Neural progenitor cell (in vitro differentiated cells): Measurements from ENCODE around the gene POLDIP2. TPM values are rescaled to one million over a fixed set of nuclear protein-coding genes. Genes with fewer than 3 reads are reported as not detected.

ENCODE experiments used
- DNase-seq: peaks from one replicate; pipeline ENCODE4 v3.0.0-alpha.2; 2016; ENCODE audit warnings: low spot score
- H2AFZ ChIP-seq: fragments of 200-600 bp; sonication (generic); replicated peaks from 2 replicates; pipeline ENCODE4 v1.6.1; 2016; ENCODE audit warnings: antibody characterized with exemption
- H3F3A ChIP-seq: fragments of 200-600 bp; sonication (generic); 2 replicates; pipeline ENCODE4 v1.6.1; 2016; ENCODE audit warnings: antibody characterized with exemption, low read depth
- H3K27ac ChIP-seq: fragments of 200-600 bp; sonication (generic); 2 replicates; pipeline ENCODE4 v1.5.1; 2016; ENCODE audit warnings: mild to moderate bottlenecking
- H3K27me3 ChIP-seq: fragments of 200-600 bp; sonication (generic); 2 replicates; pipeline ENCODE4 v1.6.1; 2016; ENCODE audit warnings: mild to moderate bottlenecking, moderate library complexity
- H3K36me3 ChIP-seq: fragments of 200-600 bp; sonication (generic); 2 replicates; pipeline ENCODE4 v1.5.1; 2016
- H3K4me1 ChIP-seq: fragments of 200-600 bp; sonication (generic); 2 replicates; pipeline ENCODE4 v1.6.1; 2016; ENCODE audit warnings: mixed run types
- H3K4me2 ChIP-seq: fragments of 200-600 bp; sonication (generic); 2 replicates; pipeline ENCODE4 v1.6.1; 2016
- H3K4me3 ChIP-seq: fragments of 200-600 bp; sonication (generic); 2 replicates; pipeline ENCODE4 v1.5.1; 2016
- H3K79me2 ChIP-seq: fragments of 200-600 bp; sonication (generic); 2 replicates; pipeline ENCODE4 v1.6.1; 2016; ENCODE audit warnings: low read depth
- H3K9ac ChIP-seq: fragments of 200-600 bp; sonication (generic); 2 replicates; pipeline ENCODE4 v1.6.1; 2016
- H3K9me3 ChIP-seq: fragments of 200-600 bp; sonication (generic); 2 replicates; pipeline ENCODE4 v1.5.1; 2016; ENCODE audit warnings: low read depth
- H4K20me1 ChIP-seq: fragments of 200-600 bp; sonication (generic); 2 replicates; pipeline ENCODE4 v1.6.1; 2016; ENCODE audit warnings: low read depth
- H3K27ac Mint-ChIP-seq: 3 replicates; pipeline ENCODE4 v1.8.0; 2021; ENCODE audit warnings: mixed read lengths
- H3K27me3 Mint-ChIP-seq: 2 replicates; pipeline ENCODE4 v1.8.0; 2022; ENCODE audit warnings: low read depth, mild to moderate bottlenecking, inconsistent platforms, moderate library complexity, mixed read lengths; ENCODE audit not compliant: insufficient read depth
- H3K36me3 Mint-ChIP-seq: 3 replicates; pipeline ENCODE4 v1.8.0; 2021; ENCODE audit warnings: mixed read lengths
- H3K4me1 Mint-ChIP-seq: 3 replicates; pipeline ENCODE4 v1.8.0; 2021; ENCODE audit warnings: mixed read lengths
- H3K4me3 Mint-ChIP-seq: 3 replicates; pipeline ENCODE4 v1.8.0; 2021; ENCODE audit warnings: mild to moderate bottlenecking, moderate library complexity, mixed read lengths
- H3K9me3 Mint-ChIP-seq: 3 replicates; pipeline ENCODE4 v1.8.0; 2020; ENCODE audit warnings: mixed read lengths
- CTCF ChIP-seq: fragments of 200-600 bp; sonication (generic); IDR thresholded peaks from 2 replicates; pipeline ENCODE4 v1.5.1; 2017; ENCODE audit warnings: antibody characterized with exemption, mild to moderate bottlenecking
- EZH2 ChIP-seq: fragments of 200-600 bp; sonication (generic); IDR thresholded peaks from 2 replicates; pipeline ENCODE4 v1.6.1; 2017; ENCODE audit warnings: antibody characterized with exemption, mild to moderate bottlenecking, moderate library complexity
- EZH2phosphoT487 ChIP-seq: fragments of 200-600 bp; sonication (generic); IDR thresholded peaks from 2 replicates; pipeline ENCODE4 v1.6.1; 2017; ENCODE audit warnings: antibody characterized with exemption
- total RNA-seq: library from RNA; depleted of rRNA; stranded (reverse); fragments of >200 nt; gene quantifications from 2 replicates; pipeline ENCODE4 v1.2.3, GENCODE V29; 2015; ENCODE audit warnings: low replicate concordance

Gene POLDIP2
- total RNA-seq, 1 donor from 2014 or later: 44.6 TPM

GRCh38 chr17:28370035-28370743 is 12.9 kb upstream of the POLDIP2 start, which contains the start of gene VTN:
Gene VTN, minus strand, starts transcription at chr17:28370307. Its CDS starts 104 bp downstream, at chr17:28370203.
- Histone ChIP-seq H3K36me3 (no peaks in the 10 kb centered on the region), H3F3A (peaks cover 39% of the 10 kb centered on the region), H4K20me1 (peaks cover 37% of the 10 kb centered on the region), H3K4me1 (peaks cover 13% of the 10 kb centered on the region), H3K4me2 (peak within 1 kb of the TSS; percentile 96), H3K9me3 (no peaks in the 10 kb centered on the region), H3K27ac (peak within 1 kb of the TSS; percentile 43), H3K27me3 (peaks cover 34% of the 10 kb centered on the region), H3K79me2 (no peaks in the 10 kb centered on the region), H3K9ac (no peak within 1 kb of the TSS), H2AFZ (no peak within 1 kb of the TSS), H3K4me3 (peak within 1 kb of the TSS; percentile 66)
- Mint-ChIP-seq H3K9me3 (no peaks in the 10 kb centered on the region), H3K4me1 (peaks cover 32% of the 10 kb centered on the region), H3K4me3 (peak within 1 kb of the TSS; percentile 92), H3K36me3 (peaks cover 8% of the 10 kb centered on the region), H3K27me3 (peaks cover 7% of the 10 kb centered on the region), H3K27ac (peak within 1 kb of the TSS; percentile 76)
- DNase-seq: peak; percentile 84
- no peak for TF ChIP-seq EZH2
- TF ChIP-seq EZH2phosphoT487: no peak
- TF ChIP-seq CTCF: peak; percentile 24

- no peak for DNase-seq
- peaks cover 33% of the 10 kb centered on the region for H4K20me1 ChIP-seq
- peaks cover 30% of the 10 kb centered on the region for H3K27me3 ChIP-seq
- H3K4me1 ChIP-seq: peaks cover 13% of the 10 kb centered on the region
- TF ChIP-seq CTCF (no peak), EZH2phosphoT487 (no peak), EZH2 (no peak)
- H3K79me2 ChIP-seq: no peaks in the 10 kb centered on the region
- H3K36me3 ChIP-seq: no peaks in the 10 kb centered on the region
- peak overlapping the region; percentile 92 for H3K4me3 Mint-ChIP-seq
- H3K9me3 ChIP-seq: no peaks in the 10 kb centered on the region
- peak overlapping the region; percentile 96 for H3K4me2 ChIP-seq
- no peaks in the 10 kb centered on the region for H3K9me3 Mint-ChIP-seq
- H3K27ac Mint-ChIP-seq: peak overlapping the region; percentile 47
- H3K9ac ChIP-seq: no peak overlapping the region
- H3K4me3 ChIP-seq: no peak overlapping the region
- peaks cover 7% of the 10 kb centered on the region for H3K27me3 Mint-ChIP-seq
- no peak overlapping the region for H3K27ac ChIP-seq
- H3F3A ChIP-seq: peaks cover 39% of the 10 kb centered on the region
- peaks cover 6% of the 10 kb centered on the region for H3K36me3 Mint-ChIP-seq
- no peak overlapping the region for H2AFZ ChIP-seq
- H3K4me1 Mint-ChIP-seq: peaks cover 30% of the 10 kb centered on the region
Measured at GRCh38 chr17:28369684-28370034, 12.3 kb upstream of the POLDIP2 start.

- Mint-ChIP-seq H3K36me3 (peaks cover 6% of the 10 kb centered on the region), H3K27me3 (peaks cover 7% of the 10 kb centered on the region), H3K4me3 (no peak overlapping the region), H3K4me1 (peaks cover 30% of the 10 kb centered on the region), H3K9me3 (no peaks in the 10 kb centered on the region), H3K27ac (peak overlapping the region; percentile 76)
- no peak for TF ChIP-seq EZH2phosphoT487
- TF ChIP-seq CTCF: no peak
- no peak for TF ChIP-seq EZH2
- H4K20me1 ChIP-seq: peaks cover 27% of the 10 kb centered on the region
- no peak for DNase-seq
- H3K4me3 ChIP-seq: no peak overlapping the region
- H3K36me3 ChIP-seq: no peaks in the 10 kb centered on the region
- no peak overlapping the region for H3K27ac ChIP-seq
- peaks cover 13% of the 10 kb centered on the region for H3K4me1 ChIP-seq
- H2AFZ ChIP-seq: no peak overlapping the region
- H3K4me2 ChIP-seq: no peak overlapping the region
- peaks cover 34% of the 10 kb centered on the region for H3F3A ChIP-seq
- H3K27me3 ChIP-seq: peaks cover 25% of the 10 kb centered on the region
- H3K79me2 ChIP-seq: no peaks in the 10 kb centered on the region
- H3K9me3 ChIP-seq: no peaks in the 10 kb centered on the region
- no peak overlapping the region for H3K9ac ChIP-seq
Measured at GRCh38 chr17:28368915-28369683, 11.8 kb upstream of the POLDIP2 start.
